22Rv1 (cell line): ENCODE results near the gene ILRUN.

Experiments
- ZFX ChIP-seq: fragments of 450-650 bp; IDR thresholded peaks from 2 replicates; pipeline ENCODE4 v1.6.1; 2017; ENCODE audit warnings: antibody characterized with exemption, borderline replicate concordance
- TF ChIP-seq, protein P1 (sequence below): fragments of 450-650 bp; IDR thresholded peaks from 2 replicates; pipeline ENCODE4 v1.5.1; 2017; ENCODE audit warnings: mild to moderate bottlenecking

DNA sequence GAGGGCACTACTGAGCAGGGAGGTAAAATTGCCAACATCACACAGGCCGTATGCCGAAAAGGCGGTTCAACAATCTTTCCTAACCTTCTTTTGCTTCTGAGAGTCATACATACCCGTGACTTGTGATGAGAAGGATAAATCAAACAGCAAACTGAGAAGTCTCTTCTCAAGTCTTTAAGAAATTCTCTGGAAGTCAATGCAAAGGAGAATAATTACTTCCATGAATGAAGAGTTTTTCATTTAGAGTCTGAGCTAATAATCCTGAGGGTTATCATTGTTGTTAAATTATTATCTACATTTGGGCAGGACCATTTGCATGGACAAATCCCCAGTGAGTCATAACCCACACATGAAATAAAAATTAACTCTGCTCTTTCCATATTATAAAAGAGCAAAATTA lies 22.4 kb upstream of the ILRUN start:
- TF ChIP-seq, protein P1, sequence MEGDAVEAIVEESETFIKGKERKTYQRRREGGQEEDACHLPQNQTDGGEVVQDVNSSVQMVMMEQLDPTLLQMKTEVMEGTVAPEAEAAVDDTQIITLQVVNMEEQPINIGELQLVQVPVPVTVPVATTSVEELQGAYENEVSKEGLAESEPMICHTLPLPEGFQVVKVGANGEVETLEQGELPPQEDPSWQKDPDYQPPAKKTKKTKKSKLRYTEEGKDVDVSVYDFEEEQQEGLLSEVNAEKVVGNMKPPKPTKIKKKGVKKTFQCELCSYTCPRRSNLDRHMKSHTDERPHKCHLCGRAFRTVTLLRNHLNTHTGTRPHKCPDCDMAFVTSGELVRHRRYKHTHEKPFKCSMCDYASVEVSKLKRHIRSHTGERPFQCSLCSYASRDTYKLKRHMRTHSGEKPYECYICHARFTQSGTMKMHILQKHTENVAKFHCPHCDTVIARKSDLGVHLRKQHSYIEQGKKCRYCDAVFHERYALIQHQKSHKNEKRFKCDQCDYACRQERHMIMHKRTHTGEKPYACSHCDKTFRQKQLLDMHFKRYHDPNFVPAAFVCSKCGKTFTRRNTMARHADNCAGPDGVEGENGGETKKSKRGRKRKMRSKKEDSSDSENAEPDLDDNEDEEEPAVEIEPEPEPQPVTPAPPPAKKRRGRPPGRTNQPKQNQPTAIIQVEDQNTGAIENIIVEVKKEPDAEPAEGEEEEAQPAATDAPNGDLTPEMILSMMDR: no peak
- no peak for TF ChIP-seq ZFX
